ENCODE measurements around the gene SART3.
"Not testable (repeated sequence)": the region's sequence is repeated elsewhere in the genome, so short reads cannot be mapped to it uniquely, and the experiment has no call there.

The SART3 gene

GRCh38 chr12:108597559-108598471, 36.8 kb upstream of the SART3 start, which contains the start of gene TMEM119:
Gene TMEM119, minus strand, starts transcription at chr12:108598084. Its CDS starts 5,701 bp downstream, at chr12:108592383.
- no peak for DNase-seq (ENCODE audit: low read depth in 2 of 2)

- DNase-seq (ENCODE audit: low read depth in 2 of 2): no peak
Observed at GRCh38 chr12:108596854-108597558, 36.0 kb upstream of the SART3 start.

- DNase-seq (ENCODE audit: low read depth in 2 of 2): no peak
Observed at GRCh38 chr12:108595711-108596647, 35.0 kb upstream of the SART3 start.

- no peak for DNase-seq (ENCODE audit: low read depth in 2 of 2)
Observed at GRCh38 chr12:108594960-108595710, 34.2 kb upstream of the SART3 start.

- DNase-seq (ENCODE audit: low read depth in 2 of 2): no peak
Observed at GRCh38 chr12:108594323-108594903, 33.4 kb upstream of the SART3 start.

- no peak for DNase-seq (ENCODE audit: low read depth in 2 of 2)
Observed at GRCh38 chr12:108592033-108592909, 31.3 kb upstream of the SART3 start.

- no peak for DNase-seq (ENCODE audit: low read depth in 2 of 2)
Observed at GRCh38 chr12:108591267-108591980, 30.5 kb upstream of the SART3 start.

GRCh38 chr12:108590463-108590862, 29.5 kb upstream of the SART3 start:
- DNase-seq (ENCODE audit: low read depth in 2 of 2): not testable (repeated sequence)

- DNase-seq (ENCODE audit: low read depth in 2 of 2): no peak
Observed at GRCh38 chr12:108589840-108590229, 28.9 kb upstream of the SART3 start.

- DNase-seq (ENCODE audit: low read depth in 2 of 2): no peak
Observed at GRCh38 chr12:108589028-108589839, 28.3 kb upstream of the SART3 start.

- DNase-seq (ENCODE audit: low read depth in 2 of 2): no peak
Observed at GRCh38 chr12:108587826-108588225, 26.9 kb upstream of the SART3 start.

GRCh38 chr12:108586306-108586705, 25.3 kb upstream of the SART3 start:
- no peak for DNase-seq (ENCODE audit: low read depth in 2 of 2)

- no peak for DNase-seq (ENCODE audit: low read depth in 2 of 2)
Observed at GRCh38 chr12:108585864-108586263, 24.9 kb upstream of the SART3 start.

GRCh38 chr12:108584456-108585065, 23.6 kb upstream of the SART3 start:
- no peak for DNase-seq (ENCODE audit: low read depth in 2 of 2)

GRCh38 chr12:108583991-108584390, 23.0 kb upstream of the SART3 start:
- DNase-seq (ENCODE audit: low read depth in 2 of 2): no peak

- no peak for DNase-seq (ENCODE audit: low read depth in 2 of 2)
Observed at GRCh38 chr12:108582978-108583770, 22.2 kb upstream of the SART3 start.

- no peak for DNase-seq (ENCODE audit: low read depth in 2 of 2)
Observed at GRCh38 chr12:108582509-108582908, 21.5 kb upstream of the SART3 start.

All from stimulated activated CD8-positive, alpha-beta memory T cell treated with anti-CD3 and anti-CD28 coated beads, Interleukin-7, amount 100 ng/mL, for 4 hours (primary cell).